GDM1 (cell line): ENCODE measurements around the gene ATP5MK.
"Not testable (repeated sequence)": the region's sequence is repeated elsewhere in the genome, so short reads cannot be mapped to it uniquely, and the experiment has no call there.

ENCODE experiments used
- DNase-seq: peaks from one replicate; lab custom pipeline; 2025; lab: John Stamatoyannopoulos, UW

ATP5MK gene, protein sequence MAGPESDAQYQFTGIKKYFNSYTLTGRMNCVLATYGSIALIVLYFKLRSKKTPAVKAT

DNA sequence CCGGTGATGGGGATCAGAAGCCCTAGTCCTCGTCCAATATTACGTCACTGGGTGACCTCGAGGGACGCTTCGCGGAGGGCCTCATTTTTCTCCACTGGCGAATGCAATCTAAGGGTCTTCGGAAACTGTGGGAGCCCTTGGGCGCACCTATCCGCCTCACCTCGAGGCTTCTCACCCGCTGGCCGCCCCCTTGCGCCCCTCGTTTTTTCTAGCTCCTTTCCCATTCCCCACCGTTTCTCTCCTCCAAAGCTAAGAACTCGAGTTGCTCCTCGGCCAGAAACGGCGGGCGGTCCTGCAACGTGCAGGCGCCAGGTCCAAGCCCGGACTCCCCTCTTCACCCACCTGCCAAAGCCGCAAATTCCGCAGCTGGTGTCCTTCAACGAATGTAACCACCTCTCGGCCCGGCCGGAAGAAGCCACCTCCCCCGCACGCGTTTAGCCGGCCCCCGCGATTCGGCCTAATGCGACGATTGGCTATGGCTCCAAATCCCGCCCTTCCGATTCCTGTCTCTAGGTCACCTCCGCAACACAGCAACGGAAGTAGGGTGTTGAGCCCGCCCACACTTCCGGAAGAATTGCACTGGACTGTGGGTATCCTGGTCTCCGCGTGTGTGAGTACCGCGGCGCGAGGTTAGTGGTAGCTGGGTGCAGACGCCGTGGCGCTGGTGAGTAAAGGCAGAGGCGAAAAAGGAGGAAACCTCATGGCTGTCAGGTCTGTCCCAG lies at the start of gene ATP5MK, which contains the start of gene PDCD11:
ATP5MK (minus strand) TSS at position 409 of the 722 bp plus-strand sequence. CDS start 4,018 bp downstream, outside the sequence.
PDCD11 (plus strand) TSS at position 560 of the 722 bp plus-strand sequence. CDS start 1,801 bp downstream, outside the sequence.
- peak; percentile 94 for DNase-seq

DNA sequence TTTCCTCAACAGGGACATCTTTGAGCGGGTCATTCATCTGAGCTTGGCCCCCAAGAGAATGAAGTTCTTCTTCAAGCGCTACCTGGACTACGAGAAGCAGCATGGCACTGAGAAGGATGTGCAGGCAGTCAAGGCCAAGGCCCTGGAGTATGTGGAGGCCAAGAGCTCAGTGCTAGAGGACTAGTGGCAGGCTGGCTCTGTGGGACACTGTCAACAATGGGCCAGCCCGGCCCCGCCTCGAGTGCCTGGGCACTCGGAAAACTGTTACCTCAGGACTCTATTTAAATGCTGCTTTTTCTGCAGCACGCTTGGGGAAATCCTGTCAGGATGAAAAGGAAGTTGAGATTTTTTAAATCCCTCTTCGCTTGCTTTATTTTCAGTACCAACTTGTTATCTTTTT lies 49.1 kb upstream of the ATP5MK start:
- DNase-seq, result no peak

DNA sequence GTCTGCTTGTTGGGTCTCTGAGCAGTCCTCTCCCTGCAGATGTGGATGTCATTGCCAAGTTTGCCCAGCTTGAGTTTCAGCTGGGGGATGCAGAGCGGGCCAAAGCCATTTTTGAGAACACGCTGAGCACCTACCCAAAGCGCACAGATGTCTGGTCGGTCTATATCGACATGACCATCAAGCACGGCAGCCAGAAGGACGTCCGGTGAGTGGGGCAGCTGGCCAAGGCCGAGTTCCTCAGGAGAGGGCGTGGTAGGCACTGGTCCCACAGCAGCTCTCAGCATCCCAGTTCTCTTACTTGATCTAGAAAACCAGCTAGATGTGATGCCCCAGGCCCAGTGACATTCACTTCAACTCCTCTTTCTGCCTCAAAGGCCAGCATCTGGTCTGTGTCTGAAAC lies 48.2 kb upstream of the ATP5MK start:
- DNase-seq, result no peak

DNA sequence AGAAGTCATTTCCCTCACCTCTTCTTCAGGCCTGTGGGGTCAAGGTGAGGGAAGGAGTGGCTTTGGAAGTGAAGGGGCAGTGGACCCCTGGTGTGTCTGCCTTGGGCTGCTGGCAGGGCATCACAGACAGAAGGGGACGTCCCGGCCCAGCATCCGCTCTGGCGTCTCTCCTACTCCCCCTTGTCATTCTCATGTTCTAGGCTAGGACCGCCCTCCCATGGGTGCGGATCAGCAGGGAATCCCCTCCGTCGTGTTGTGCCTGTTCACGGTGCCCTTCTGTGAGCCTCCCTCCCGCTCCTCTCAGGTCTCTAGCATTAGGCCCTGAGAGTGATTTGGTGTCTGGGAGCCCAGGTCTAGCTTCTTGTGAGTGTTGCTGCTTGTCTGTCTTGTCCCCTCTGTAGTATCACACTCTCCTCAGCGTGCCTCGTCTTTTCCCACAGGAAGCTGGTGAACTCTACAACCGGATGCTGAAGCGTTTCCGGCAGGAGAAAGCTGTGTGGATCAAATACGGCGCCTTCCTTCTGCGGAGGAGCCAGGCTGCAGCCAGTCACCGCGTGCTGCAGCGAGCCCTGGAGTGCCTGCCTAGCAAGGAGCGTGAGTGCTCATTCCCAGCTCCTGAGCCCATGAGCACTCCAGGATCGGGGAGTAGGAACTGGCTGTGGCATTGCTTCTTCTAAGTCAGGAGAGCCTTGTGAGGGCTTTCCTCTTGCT lies 47.4 kb upstream of the ATP5MK start:
- no peak for DNase-seq

DNA sequence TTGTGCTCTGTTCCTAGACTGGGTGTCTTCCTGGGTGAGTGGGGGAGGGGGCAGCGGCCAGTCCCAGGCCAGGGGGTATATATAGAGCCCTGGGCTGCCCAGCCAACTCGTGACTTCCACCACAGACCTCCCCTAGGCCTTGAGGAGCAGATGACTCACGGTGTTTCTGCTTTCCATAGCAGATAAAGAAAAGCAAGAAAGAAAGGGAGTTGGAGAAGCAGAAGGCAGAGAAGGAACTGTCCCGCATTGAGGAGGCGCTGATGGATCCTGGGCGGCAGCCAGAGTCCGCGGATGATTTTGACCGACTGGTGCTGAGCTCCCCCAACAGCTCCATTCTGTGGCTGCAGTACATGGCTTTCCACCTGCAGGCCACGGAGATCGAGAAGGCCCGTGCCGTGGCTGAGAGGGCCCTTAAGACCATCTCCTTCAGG lies 45.8 kb upstream of the ATP5MK start:
- DNase-seq, result no peak

DNA sequence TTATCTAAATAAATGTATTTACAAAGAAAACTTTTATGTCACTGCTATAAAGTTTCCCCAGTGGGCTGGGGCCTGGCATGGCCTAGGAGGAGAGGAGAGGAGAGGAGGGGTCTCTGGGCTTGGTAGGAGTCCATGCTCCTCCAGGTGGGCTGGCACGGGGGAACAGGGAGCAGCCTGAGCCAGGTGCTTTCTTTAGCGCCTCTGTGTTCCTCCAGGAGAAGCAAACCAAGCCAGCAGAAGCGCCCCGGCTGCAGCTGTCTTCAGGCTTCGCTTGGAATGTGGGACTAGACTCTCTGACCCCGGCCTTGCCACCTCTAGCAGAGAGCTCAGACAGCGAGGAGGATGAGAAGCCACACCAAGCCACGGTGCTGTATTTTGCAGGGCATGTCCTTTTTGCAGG lies 45.3 kb upstream of the ATP5MK start:
- DNase-seq, result no peak

DNA sequence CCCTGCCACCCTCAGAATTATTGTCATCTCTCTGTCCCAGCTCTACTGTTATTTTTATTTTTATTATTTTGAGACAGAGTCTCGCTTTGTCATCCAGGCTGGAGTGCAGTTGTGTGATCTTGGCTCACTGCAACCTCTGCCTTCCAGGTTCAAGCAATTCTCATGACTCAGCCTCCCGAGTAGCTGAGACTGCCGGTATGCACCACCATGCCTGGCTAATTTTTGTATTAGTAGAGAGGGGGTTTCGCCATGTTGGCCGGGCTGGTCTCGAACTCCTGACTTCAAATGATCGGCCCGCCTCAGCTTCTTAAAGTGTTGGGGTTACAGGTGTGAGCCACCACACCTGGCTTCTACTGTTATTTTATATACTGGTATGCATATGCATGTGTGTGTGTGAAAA lies 44.9 kb upstream of the ATP5MK start:
- DNase-seq, result no peak

DNA sequence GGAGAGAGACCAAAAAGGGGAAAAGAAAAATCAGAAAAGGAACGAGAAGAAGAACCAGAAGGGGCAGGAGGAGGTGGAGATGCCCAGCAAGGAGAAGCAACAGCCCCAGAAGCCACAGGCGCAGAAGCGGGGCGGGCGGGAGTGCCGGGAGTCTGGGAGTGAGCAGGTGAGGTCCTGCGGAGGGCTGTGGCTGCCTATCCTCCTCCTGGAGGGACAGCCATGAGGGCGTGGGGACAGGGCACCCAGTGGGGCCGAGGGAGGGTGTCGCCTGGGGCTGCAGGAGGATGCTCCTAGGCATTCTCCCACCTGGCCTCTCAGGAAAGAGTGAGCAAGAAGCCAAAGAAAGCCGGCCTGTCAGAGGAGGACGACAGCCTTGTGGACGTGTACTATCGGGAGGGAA lies 44.1 kb upstream of the ATP5MK start:
- DNase-seq, result no peak

DNA sequence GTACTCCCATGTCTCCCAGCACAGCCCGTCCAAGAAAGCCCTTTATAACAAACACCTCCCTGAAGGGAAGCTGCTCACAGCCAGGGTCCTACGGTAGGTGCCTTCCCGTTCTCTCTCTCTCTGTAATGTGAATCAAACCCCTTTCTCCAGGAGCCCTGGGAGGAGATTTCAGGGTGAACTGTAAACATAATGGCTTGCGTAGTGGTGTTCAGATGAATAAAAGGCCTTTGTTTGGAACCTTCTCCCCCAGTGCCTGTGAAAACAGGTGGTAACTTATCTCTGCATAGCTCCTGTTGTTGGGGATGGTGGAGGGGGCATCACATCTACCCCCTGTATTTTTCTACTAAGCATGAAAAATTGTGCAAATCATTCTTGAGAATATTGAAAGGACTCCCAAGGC lies 43.5 kb upstream of the ATP5MK start:
- no peak for DNase-seq

DNA sequence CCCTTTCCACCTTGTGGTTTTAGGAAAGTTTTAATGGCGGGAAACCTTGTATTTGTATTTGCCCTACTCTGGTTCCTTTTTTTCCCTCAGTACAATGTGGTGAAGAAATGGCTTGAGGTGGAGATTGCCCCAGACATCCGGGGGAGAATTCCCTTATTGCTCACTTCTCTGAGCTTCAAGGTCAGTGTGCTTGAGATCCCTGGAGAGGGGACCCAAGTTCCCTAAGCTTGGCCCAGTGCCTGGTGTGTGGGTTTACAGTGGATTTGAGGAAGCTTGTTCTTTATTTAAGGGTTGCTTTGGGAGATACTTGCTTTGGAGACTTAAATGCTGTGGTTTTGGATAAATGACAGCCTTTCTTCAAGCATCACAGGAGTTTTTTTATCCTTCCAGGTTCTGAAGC lies 37.6 kb upstream of the ATP5MK start:
- DNase-seq, result no peak

DNA sequence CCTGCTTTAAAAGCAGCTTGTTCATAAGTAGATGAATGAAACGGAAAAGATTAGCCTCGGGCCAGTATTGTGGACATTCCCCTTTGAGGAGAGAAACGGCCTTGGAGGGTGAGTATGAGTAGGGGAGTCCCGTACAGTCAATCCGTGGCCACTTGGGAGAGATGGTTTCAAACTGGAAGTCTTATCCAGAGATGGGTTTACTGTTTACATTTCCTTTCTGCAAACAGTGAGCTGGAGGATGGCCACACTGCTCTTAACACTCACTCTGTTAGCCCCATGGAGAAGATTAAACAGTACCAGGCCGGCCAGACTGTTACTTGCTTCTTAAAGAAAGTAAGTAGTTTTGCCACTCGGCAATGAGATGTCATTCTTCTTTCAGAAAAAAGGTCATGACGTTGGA lies 35.6 kb upstream of the ATP5MK start:
- no peak for DNase-seq

DNA sequence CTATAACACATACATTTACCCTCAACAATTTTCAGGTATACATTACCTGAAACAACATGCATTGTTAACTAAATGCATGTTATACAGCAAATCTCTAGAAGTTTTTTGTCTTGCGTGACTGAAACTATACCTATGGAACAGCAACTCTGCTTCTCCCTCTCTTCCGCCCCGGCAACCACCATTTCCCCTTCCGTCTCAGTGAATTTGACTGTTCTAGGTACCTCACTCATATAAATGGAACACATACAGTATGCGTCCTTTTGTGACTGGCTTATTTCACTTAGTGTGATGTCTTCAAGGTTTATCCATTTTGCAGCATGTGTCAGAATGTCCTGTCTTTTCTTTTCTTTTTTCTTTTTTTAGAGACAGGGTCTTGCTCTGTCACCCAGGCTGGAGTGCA lies 33.4 kb upstream of the ATP5MK start:
- no peak for DNase-seq

DNA sequence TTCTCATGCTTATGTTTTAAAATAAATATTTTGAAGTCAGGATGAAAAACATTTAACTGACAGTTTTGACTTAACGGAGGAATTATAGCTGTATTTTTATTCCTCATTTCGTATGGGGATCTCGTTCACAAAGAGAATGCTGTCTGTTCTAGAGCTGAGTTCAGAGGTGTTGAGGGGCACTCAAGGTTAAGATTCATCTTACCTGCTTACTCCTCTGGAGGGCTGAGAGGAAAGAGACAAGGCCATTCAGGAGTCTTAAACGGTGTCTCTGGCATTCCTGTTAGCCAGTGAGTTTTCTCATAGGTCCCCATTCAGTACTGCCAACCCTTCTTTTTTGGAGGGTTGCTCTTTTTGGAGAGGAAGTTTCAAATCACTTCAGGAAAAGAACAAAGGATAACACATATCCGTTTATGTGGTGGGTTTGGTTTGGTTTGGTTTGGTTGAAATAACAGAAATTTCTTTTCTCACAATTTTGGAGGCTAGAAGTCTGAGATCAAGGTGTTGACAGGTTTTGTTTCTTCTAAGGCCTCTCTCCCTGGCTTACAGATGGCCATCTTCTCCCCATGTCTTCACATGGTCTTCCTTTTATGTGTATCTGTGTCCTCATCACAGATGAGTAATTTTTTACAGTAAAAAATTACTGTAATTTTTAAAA lies 32.8 kb upstream of the ATP5MK start:
- DNase-seq, result no peak

DNA sequence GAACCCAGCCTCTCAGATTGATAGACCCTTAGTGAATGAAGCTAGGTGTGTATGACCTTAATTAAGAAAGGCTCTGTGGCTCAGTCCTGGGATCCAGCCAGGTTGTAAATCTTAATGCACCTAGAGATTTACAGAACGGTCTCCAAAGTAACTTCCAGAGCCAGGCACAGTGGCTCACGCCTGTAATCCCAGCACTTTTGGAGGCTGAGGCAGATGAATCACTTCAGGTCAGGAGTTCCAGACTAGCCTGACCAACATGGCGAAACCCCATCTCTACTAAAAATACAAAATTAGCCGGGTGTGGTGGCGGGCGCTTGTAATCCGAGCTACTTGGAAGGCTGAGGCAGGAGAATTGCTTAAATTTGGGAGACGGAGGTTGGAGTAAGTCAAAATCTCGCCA lies 31.6 kb upstream of the ATP5MK start:
- DNase-seq, result no peak

DNA sequence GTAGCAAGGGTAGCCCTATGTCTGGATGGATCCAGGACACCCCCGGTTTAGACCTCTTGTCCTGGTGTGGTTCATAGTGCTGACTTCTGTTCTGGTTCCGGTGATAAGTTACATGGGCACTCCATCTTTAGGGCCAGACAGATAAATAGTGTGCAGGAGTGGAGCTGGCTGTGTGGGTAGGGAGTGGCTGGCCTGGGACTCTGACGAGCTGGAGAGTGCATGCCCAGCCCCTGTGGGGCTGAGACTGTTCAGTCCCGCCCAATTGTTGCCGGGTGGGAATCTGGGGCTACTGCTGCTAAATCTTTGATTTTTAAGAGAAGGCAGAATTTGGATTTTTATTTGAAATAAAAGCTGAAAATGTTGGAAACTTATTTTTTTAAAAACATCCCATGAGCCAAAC lies 27.5 kb upstream of the ATP5MK start:
- DNase-seq, result no peak

DNA sequence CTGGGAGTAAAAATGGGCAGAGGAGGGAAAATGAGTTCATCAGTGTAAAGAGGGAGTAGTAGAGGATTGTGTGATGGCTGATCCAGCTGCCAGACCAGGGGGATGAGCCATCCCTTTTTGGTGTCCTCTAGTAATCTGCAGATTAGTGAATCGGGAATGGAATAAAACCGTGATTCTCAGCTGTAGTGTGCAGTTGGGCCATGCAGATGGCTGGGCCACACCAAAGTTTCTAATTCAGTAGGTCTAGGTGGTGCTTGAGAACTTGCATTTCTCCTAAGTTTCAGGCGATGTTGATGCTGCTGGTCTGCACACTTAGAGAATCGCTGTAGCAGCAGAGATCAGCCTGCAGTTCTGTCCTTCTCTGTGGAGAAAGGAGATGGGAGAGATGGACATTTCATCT lies 22.8 kb upstream of the ATP5MK start:
- DNase-seq, result no peak

DNA sequence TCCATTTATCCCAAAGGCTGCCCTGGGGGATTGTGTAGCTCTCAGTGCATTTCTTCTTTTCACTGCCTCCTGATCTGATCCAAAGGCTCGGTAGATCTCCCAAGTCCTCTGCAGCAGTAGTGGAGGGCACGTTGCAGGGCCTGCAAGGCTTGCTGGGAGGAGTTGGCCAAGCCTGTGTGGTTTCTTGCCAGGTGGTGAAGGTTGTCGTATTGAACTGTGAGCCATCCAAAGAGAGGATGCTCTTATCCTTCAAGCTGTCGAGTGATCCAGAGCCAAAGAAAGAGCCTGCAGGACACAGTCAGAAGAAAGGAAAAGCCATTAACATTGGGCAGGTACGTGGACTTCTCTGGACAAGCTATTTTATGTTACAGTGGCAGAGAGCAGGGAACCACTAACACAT lies 21.3 kb upstream of the ATP5MK start:
- no peak for DNase-seq

DNA sequence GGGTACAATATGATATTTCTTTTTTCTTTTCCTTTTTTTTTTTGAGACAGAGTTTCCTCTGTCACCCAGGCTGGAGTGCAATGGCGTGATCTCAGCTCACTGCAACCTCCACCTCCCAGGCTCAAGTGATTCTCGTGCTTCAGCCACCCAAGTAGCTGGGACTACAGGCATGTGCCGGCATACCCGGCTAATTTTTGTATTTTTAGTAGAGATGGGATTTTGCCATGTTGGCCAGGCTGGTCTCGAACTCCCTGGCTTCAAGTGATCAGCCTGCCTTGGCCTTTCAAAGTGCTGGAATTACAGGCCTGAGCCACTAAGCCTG lies 20.8 kb upstream of the ATP5MK start:
- DNase-seq, result not testable (repeated sequence)

DNA sequence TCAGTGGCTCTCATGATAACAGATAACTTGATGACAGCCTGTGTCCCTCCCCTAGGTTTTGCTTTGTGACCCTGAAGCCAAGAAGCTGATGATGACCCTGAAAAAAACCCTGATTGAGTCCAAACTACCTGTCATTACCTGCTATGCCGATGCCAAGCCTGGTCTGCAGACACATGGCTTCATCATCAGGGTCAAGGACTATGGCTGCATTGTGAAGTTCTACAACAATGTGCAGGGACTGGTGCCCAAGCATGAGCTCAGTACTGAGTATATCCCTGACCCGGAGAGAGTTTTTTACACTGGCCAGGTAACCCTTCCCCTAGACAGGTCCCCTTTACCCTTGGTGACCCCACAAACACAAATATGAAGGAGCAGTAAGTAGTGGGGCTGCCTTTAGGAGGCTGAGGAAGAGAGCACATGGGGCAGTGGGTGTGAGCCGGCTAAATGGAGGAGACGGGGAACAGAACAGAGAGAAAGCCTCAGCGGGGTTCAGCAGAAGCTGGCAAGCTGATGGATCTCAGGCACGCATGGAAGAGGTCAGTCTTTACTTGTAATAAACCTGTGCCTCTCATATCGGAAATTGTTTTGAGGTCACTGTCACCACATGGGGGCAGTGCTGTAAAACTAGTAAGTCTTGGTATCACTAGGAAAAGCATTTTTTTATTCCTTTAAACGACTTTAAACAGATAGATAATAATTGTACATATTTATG lies 20.3 kb upstream of the ATP5MK start:
- DNase-seq, result peak; percentile 24

DNA sequence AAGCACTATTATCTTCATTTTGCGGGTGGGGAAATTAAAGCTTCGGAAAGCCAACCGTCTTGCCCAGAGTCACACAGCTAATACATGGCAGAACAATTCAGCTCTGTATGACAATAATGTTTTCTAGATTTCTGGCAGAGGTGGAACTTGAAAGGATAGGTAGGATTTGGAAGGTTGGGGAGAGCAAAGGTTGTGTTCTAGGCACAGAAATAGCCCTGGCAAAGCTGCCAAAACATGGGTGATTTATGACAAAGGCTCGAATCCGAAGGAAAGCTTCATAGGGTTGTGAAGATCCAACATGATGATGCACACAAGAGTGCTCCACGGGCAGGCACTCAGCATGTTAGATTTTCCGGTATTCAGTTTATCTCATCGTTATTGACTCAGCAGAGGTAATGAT lies 19.3 kb upstream of the ATP5MK start:
- DNase-seq, result no peak

DNA sequence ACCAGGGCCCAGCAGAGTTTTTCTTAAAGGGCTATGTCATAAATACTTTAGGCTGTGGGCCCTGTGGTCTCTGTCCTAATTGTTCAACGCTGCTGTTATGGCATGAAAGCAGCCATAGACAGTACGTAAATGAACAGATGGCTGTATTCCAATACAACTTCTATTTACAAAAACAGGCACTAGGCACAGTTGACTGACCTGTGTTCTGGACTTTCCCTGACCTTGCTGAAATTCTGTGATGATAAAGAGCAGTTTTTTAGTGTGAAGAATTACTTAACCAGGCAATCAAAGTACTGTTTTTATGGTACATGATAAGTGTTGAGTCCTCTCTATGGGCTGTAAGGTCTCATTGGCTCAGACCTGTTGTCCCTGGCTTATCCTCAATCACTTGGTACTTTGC lies 17.3 kb upstream of the ATP5MK start:
- no peak for DNase-seq

DNA sequence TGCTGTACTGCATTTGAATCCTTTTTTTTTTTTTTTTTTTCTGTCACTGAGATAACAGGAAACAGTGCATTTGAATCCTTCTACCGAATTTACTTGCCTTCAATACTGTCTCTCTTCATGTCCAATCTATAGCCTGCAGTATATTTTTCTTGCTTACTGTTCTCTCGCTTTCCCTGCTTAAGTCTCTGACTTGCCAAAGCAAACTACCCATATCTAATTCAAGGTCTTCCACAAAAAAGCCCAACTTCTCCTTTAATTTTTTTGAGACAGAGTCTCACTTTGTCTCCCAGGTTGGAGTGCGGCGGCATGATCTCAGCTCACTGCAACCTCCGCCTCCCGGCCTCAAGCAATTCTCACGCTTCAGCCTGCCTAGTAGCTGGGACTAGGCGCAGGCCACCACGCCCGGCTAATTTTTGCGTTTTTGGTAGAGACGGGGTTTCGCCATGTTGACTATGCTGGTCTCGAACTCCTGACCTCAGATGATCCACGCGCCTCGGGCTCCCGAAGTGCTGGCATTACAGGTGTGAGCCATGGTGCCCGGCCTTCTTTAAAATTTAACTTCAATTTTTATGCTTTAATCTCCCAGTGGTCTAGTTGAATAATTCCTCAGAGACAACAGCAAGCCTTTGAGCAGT lies 1.0 kb upstream of the ATP5MK start:
- DNase-seq, result no peak
